ENCODE data around the gene PYROXD2.

Gene PYROXD2

GRCh38 chr10:98425511-98426352 is 10.8 kb upstream of the PYROXD2 start:
- peaks cover 13 to 97% (median 71%) of the 10 kb centered on the region in 5 donors for H3K36me3 ChIP-seq (ENCODE audit: control insufficient read depth in 5 of 5, insufficient read depth in 5 of 5, low read length in 5 of 5)
- no peak overlapping the region for H3K9ac ChIP-seq (ENCODE audit: low read length in 5 of 5)
- no peaks in the 10 kb centered on the region for H3K4me1 ChIP-seq (ENCODE audit: control insufficient read depth in 5 of 5, insufficient read depth in 5 of 5, low read length in 5 of 5)
- no peak overlapping the region for H3K27ac ChIP-seq (ENCODE audit: low read depth, low read length)
- H3K4me3 ChIP-seq (ENCODE audit: low read depth in 1 of 5, low read length in 5 of 5): no peak overlapping the region
- H3K9me3 ChIP-seq (ENCODE audit: control insufficient read depth in 5 of 5, low read length in 5 of 5): no peaks in the 10 kb centered on the region
- no peaks in the 10 kb centered on the region for H3K27me3 ChIP-seq (ENCODE audit: control insufficient read depth in 5 of 5, insufficient read depth in 4 of 5, low read length in 5 of 5)

- H3K9me3 ChIP-seq (ENCODE audit: control insufficient read depth in 5 of 5, low read length in 5 of 5): no peaks in the 10 kb centered on the region
- H3K4me1 ChIP-seq (ENCODE audit: control insufficient read depth in 5 of 5, insufficient read depth in 5 of 5, low read length in 5 of 5): peaks cover 0 to 2% (median 0%) of the 10 kb centered on the region in 5 donors
- H3K4me3 ChIP-seq (ENCODE audit: low read depth in 1 of 5, low read length in 5 of 5): no peak overlapping the region
- peaks cover 13 to 95% (median 65%) of the 10 kb centered on the region in 5 donors for H3K36me3 ChIP-seq (ENCODE audit: control insufficient read depth in 5 of 5, insufficient read depth in 5 of 5, low read length in 5 of 5)
- no peak overlapping the region for H3K27ac ChIP-seq (ENCODE audit: low read depth, low read length)
- no peak overlapping the region for H3K9ac ChIP-seq (ENCODE audit: low read length in 5 of 5)
- no peaks in the 10 kb centered on the region for H3K27me3 ChIP-seq (ENCODE audit: control insufficient read depth in 5 of 5, insufficient read depth in 4 of 5, low read length in 5 of 5)
These were observed 9.6 kb upstream of the PYROXD2 start for GRCh38 chr10:98424295-98425254.

- H3K4me3 ChIP-seq (ENCODE audit: low read depth in 1 of 5, low read length in 5 of 5): no peak overlapping the region
- no peak overlapping the region for H3K27ac ChIP-seq (ENCODE audit: low read depth, low read length)
- H3K27me3 ChIP-seq (ENCODE audit: control insufficient read depth in 5 of 5, insufficient read depth in 4 of 5, low read length in 5 of 5): no peaks in the 10 kb centered on the region
- peaks cover 0 to 2% (median 0%) of the 10 kb centered on the region in 5 donors for H3K4me1 ChIP-seq (ENCODE audit: control insufficient read depth in 5 of 5, insufficient read depth in 5 of 5, low read length in 5 of 5)
- H3K9ac ChIP-seq (ENCODE audit: low read length in 5 of 5): no peak overlapping the region
- H3K9me3 ChIP-seq (ENCODE audit: control insufficient read depth in 5 of 5, low read length in 5 of 5): no peaks in the 10 kb centered on the region
- H3K36me3 ChIP-seq (ENCODE audit: control insufficient read depth in 5 of 5, insufficient read depth in 5 of 5, low read length in 5 of 5): peaks cover 13 to 98% (median 69%) of the 10 kb centered on the region in 5 donors
These were observed 8.7 kb upstream of the PYROXD2 start for GRCh38 chr10:98423691-98424120.

- Histone ChIP-seq H3K9ac (ENCODE audit: low read length in 5 of 5) (no peak overlapping the region), H3K27me3 (ENCODE audit: control insufficient read depth in 5 of 5, insufficient read depth in 4 of 5, low read length in 5 of 5) (no peaks in the 10 kb centered on the region), H3K36me3 (ENCODE audit: control insufficient read depth in 5 of 5, insufficient read depth in 5 of 5, low read length in 5 of 5) (peaks cover 10 to 98% (median 70%) of the 10 kb centered on the region in 5 donors), H3K4me3 (ENCODE audit: low read depth in 1 of 5, low read length in 5 of 5) (no peak overlapping the region), H3K4me1 (ENCODE audit: control insufficient read depth in 5 of 5, insufficient read depth in 5 of 5, low read length in 5 of 5) (peaks cover 0 to 2% (median 0%) of the 10 kb centered on the region in 5 donors), H3K27ac (ENCODE audit: low read depth, low read length) (no peak overlapping the region), H3K9me3 (ENCODE audit: control insufficient read depth in 5 of 5, low read length in 5 of 5) (no peaks in the 10 kb centered on the region)
These were observed 7.2 kb upstream of the PYROXD2 start for GRCh38 chr10:98422182-98422581.

GRCh38 chr10:98420786-98421185 is 5.8 kb upstream of the PYROXD2 start:
- Histone ChIP-seq H3K9me3 (ENCODE audit: control insufficient read depth in 5 of 5, low read length in 5 of 5) (no peaks in the 10 kb centered on the region), H3K9ac (ENCODE audit: low read length in 5 of 5) (no peak overlapping the region), H3K4me1 (ENCODE audit: control insufficient read depth in 5 of 5, insufficient read depth in 5 of 5, low read length in 5 of 5) (peaks cover 1 to 4% (median 3%) of the 10 kb centered on the region in 5 donors), H3K27ac (ENCODE audit: low read depth, low read length) (no peak overlapping the region), H3K4me3 (ENCODE audit: low read depth in 1 of 5, low read length in 5 of 5) (no peak overlapping the region), H3K36me3 (ENCODE audit: control insufficient read depth in 5 of 5, insufficient read depth in 5 of 5, low read length in 5 of 5) (peaks cover 6 to 95% (median 75%) of the 10 kb centered on the region in 5 donors), H3K27me3 (ENCODE audit: control insufficient read depth in 5 of 5, insufficient read depth in 4 of 5, low read length in 5 of 5) (no peaks in the 10 kb centered on the region)

- Histone ChIP-seq H3K9ac (ENCODE audit: low read length in 5 of 5) (no peak overlapping the region), H3K27me3 (ENCODE audit: control insufficient read depth in 5 of 5, insufficient read depth in 4 of 5, low read length in 5 of 5) (no peaks in the 10 kb centered on the region), H3K36me3 (ENCODE audit: control insufficient read depth in 5 of 5, insufficient read depth in 5 of 5, low read length in 5 of 5) (peaks cover 6 to 84% (median 68%) of the 10 kb centered on the region in 5 donors), H3K4me1 (ENCODE audit: control insufficient read depth in 5 of 5, insufficient read depth in 5 of 5, low read length in 5 of 5) (peaks cover 5 to 14% (median 13%) of the 10 kb centered on the region in 5 donors), H3K27ac (ENCODE audit: low read depth, low read length) (no peak overlapping the region), H3K9me3 (ENCODE audit: control insufficient read depth in 5 of 5, low read length in 5 of 5) (no peaks in the 10 kb centered on the region), H3K4me3 (ENCODE audit: low read depth in 1 of 5, low read length in 5 of 5) (no peak overlapping the region)
These were observed 4.7 kb upstream of the PYROXD2 start for GRCh38 chr10:98419469-98420261.

GRCh38 chr10:98418665-98419468 is 3.9 kb upstream of the PYROXD2 start:
- Histone ChIP-seq H3K9ac (ENCODE audit: low read length in 5 of 5) (no peak overlapping the region), H3K4me3 (ENCODE audit: low read depth in 1 of 5, low read length in 5 of 5) (no peak overlapping the region), H3K27me3 (ENCODE audit: control insufficient read depth in 5 of 5, insufficient read depth in 4 of 5, low read length in 5 of 5) (no peaks in the 10 kb centered on the region), H3K36me3 (ENCODE audit: control insufficient read depth in 5 of 5, insufficient read depth in 5 of 5, low read length in 5 of 5) (peaks cover 6 to 76% (median 60%) of the 10 kb centered on the region in 5 donors), H3K4me1 (ENCODE audit: control insufficient read depth in 5 of 5, insufficient read depth in 5 of 5, low read length in 5 of 5) (peaks cover 5 to 22% (median 21%) of the 10 kb centered on the region in 5 donors), H3K9me3 (ENCODE audit: control insufficient read depth in 5 of 5, low read length in 5 of 5) (no peaks in the 10 kb centered on the region), H3K27ac (ENCODE audit: low read depth, low read length) (no peak overlapping the region)

GRCh38 chr10:98417973-98418664 is 3.1 kb upstream of the PYROXD2 start:
- H3K36me3 ChIP-seq (ENCODE audit: control insufficient read depth in 5 of 5, insufficient read depth in 5 of 5, low read length in 5 of 5): peaks cover 6 to 68% (median 53%) of the 10 kb centered on the region in 5 donors
- peaks cover 5 to 24% (median 23%) of the 10 kb centered on the region in 5 donors for H3K4me1 ChIP-seq (ENCODE audit: control insufficient read depth in 5 of 5, insufficient read depth in 5 of 5, low read length in 5 of 5)
- H3K9me3 ChIP-seq (ENCODE audit: control insufficient read depth in 5 of 5, low read length in 5 of 5): no peaks in the 10 kb centered on the region
- no peak overlapping the region for H3K27ac ChIP-seq (ENCODE audit: low read depth, low read length)
- no peaks in the 10 kb centered on the region for H3K27me3 ChIP-seq (ENCODE audit: control insufficient read depth in 5 of 5, insufficient read depth in 4 of 5, low read length in 5 of 5)
- H3K4me3 ChIP-seq (ENCODE audit: low read depth in 1 of 5, low read length in 5 of 5): no peak overlapping the region
- H3K9ac ChIP-seq (ENCODE audit: low read length in 5 of 5): no peak overlapping the region

All from subcutaneous abdominal adipose tissue (tissue), 5 donors.